ENCODE results near the gene PTGER3. TPM values are rescaled to one million over a fixed set of nuclear protein-coding genes. Genes with fewer than 3 reads are reported as not detected.

PTGER3 gene
- total RNA-seq, 2 experiments from 2014 or later: 0.05 TPM; not detected in 1

- H3K4me1 Mint-ChIP-seq (ENCODE audit: low read depth): peaks cover 16% of the 10 kb centered on the region
- no peak overlapping the region for H3K27ac Mint-ChIP-seq
- peaks cover 52% of the 10 kb centered on the region for H3K27me3 Mint-ChIP-seq (ENCODE audit: low read depth)
- H3K4me3 Mint-ChIP-seq: no peak overlapping the region
- no peak for DNase-seq
- CTCF ChIA-PET: no interaction called here
- no peaks in the 10 kb centered on the region for H3K36me3 Mint-ChIP-seq (ENCODE audit: low read depth)
- no peaks in the 10 kb centered on the region for H3K9me3 Mint-ChIP-seq
- intact Hi-C loops (cut with micrococcal nuclease): loop anchor here (10.0 kb wide), 1 partner anchor 171 kb away; no protein-coding TSS in a partner anchor
Measured at GRCh38 chr1:71045463-71046028, 2.1 kb downstream of the PTGER3 start.

GRCh38 chr1:71044833-71045232 is 2.8 kb downstream of the PTGER3 start:
- intact Hi-C loops (cut with micrococcal nuclease): loop anchor here (10.0 kb wide), 1 partner anchor 170 kb away; no protein-coding TSS in a partner anchor
- Mint-ChIP-seq H3K27me3 (ENCODE audit: low read depth) (peaks cover 53% of the 10 kb centered on the region), H3K4me1 (ENCODE audit: low read depth) (peaks cover 16% of the 10 kb centered on the region), H3K9me3 (no peaks in the 10 kb centered on the region), H3K4me3 (no peak overlapping the region), H3K36me3 (ENCODE audit: low read depth) (no peaks in the 10 kb centered on the region), H3K27ac (no peak overlapping the region)
- DNase-seq: no peak
- CTCF ChIA-PET: no interaction called here

GRCh38 chr1:71043065-71043464 is 4.6 kb downstream of the PTGER3 start:
- intact Hi-C loops (cut with micrococcal nuclease): loop anchor here (10.0 kb wide), 1 partner anchor 168 kb away; no protein-coding TSS in a partner anchor
- CTCF ChIA-PET: interaction anchor here (0.6 kb wide), 1 partner anchor 729 kb away, joined by 3 read pairs; no protein-coding TSS in a partner anchor
- Mint-ChIP-seq H3K9me3 (no peaks in the 10 kb centered on the region), H3K4me1 (ENCODE audit: low read depth) (peaks cover 16% of the 10 kb centered on the region), H3K36me3 (ENCODE audit: low read depth) (no peaks in the 10 kb centered on the region), H3K4me3 (no peak overlapping the region), H3K27me3 (ENCODE audit: low read depth) (peaks cover 54% of the 10 kb centered on the region), H3K27ac (no peak overlapping the region)
- DNase-seq: no peak

DNA sequence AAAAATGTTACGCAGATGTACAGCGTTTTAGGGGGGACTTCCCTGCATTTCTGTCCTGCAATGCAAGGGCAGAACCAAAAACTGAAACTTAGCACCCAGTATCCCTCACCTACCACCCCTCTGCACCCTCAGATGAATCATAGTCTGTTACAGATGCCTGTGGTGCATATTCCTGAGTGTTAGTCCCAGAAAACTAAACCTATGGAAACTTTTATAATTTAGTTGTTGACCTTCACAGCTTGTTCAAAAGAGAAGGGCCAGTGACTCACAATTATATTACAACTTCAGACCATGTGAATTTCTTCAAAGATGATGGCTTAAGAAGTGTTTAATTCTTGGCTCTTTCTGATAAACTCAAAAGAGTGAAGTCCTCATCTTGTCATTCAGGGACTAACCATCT is 5.8 kb downstream of the PTGER3 start:
- Mint-ChIP-seq H3K4me1 (ENCODE audit: low read depth) (peaks cover 6% of the 10 kb centered on the region), H3K27me3 (ENCODE audit: low read depth) (peaks cover 43% of the 10 kb centered on the region), H3K9me3 (no peaks in the 10 kb centered on the region), H3K36me3 (ENCODE audit: low read depth) (no peaks in the 10 kb centered on the region), H3K27ac (no peak overlapping the region), H3K4me3 (no peak overlapping the region)
- DNase-seq: no peak
- intact Hi-C loops (cut with micrococcal nuclease): loop anchor here (10.0 kb wide), 1 partner anchor 167 kb away; no protein-coding TSS in a partner anchor
- CTCF ChIA-PET: no interaction called here

DNA sequence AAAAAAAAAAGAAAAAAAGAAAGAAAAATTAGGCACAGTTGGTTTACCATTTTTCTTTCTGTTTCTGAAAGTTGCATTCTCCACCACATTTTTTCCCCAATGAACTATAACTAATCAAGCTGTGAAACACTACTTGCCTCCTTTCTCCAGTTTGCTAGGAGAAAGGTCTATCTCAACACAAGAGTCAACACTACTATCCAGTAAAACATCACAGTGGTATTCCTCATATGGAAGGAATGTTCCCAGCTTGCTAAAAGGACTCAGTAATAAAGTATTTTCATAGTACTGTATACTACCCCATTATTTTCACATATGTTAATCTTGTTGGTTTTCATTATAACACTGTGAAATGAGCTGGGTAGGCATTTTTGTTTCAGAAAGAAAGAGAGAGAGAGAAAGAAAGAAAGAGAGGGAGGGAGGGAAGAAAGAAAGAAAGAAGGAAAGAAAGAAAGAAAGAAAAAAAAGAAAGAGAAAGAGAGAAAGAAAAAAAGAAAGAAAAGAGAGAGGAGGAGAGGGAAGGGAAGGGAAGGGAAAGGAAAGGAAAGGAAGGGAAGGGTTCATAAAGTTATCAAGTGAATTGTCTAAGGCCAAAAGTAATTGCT is 7.9 kb downstream of the PTGER3 start:
- Mint-ChIP-seq H3K27ac (no peak overlapping the region), H3K4me3 (no peak overlapping the region), H3K4me1 (ENCODE audit: low read depth) (no peaks in the 10 kb centered on the region), H3K36me3 (ENCODE audit: low read depth) (no peaks in the 10 kb centered on the region), H3K27me3 (ENCODE audit: low read depth) (peaks cover 33% of the 10 kb centered on the region), H3K9me3 (no peaks in the 10 kb centered on the region)
- CTCF ChIA-PET: interaction anchor here (0.5 to 0.8 kb wide), 3 partner anchors 10 to 633 kb away, joined by 3 read pairs; no protein-coding TSS in a partner anchor
- no peak for DNase-seq
- intact Hi-C loops (cut with micrococcal nuclease): loop anchor here (10.0 kb wide), 1 partner anchor 165 kb away; no protein-coding TSS in a partner anchor

DNA sequence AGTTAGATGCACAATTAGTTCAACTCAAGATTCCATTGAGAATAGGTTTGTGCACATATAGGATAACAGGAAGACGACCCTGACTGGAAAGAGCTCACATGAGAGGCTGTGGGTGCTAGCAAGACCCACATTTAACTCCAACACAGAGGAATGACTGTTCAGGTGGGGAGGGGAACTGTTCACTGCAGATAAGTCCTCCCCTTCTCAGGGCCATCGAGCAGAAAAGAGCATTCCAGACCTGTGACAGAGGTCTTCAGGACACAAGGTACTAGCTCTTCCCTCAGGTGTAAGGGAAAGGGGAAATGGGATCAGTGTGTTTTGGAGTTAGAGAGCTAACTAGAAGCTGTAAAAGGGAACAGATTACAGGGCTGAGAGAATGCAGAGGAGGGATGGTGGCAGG is 8.7 kb downstream of the PTGER3 start:
- Mint-ChIP-seq H3K36me3 (ENCODE audit: low read depth) (no peaks in the 10 kb centered on the region), H3K4me3 (no peak overlapping the region), H3K4me1 (ENCODE audit: low read depth) (no peaks in the 10 kb centered on the region), H3K27me3 (ENCODE audit: low read depth) (peaks cover 30% of the 10 kb centered on the region), H3K27ac (no peak overlapping the region), H3K9me3 (no peaks in the 10 kb centered on the region)
- no peak for DNase-seq
- CTCF ChIA-PET: interaction anchor here (0.5 kb wide), 1 partner anchor 632 kb away, joined by 3 read pairs; no protein-coding TSS in a partner anchor
- intact Hi-C loops (cut with micrococcal nuclease): no loop called here

- intact Hi-C loops (cut with micrococcal nuclease): no loop called here
- H3K4me1 Mint-ChIP-seq (ENCODE audit: low read depth): no peaks in the 10 kb centered on the region
- no peak overlapping the region for H3K27ac Mint-ChIP-seq
- no peaks in the 10 kb centered on the region for H3K36me3 Mint-ChIP-seq (ENCODE audit: low read depth)
- H3K27me3 Mint-ChIP-seq (ENCODE audit: low read depth): peaks cover 33% of the 10 kb centered on the region
- no peak overlapping the region for H3K4me3 Mint-ChIP-seq
- DNase-seq: no peak
- CTCF ChIA-PET: no interaction called here
- H3K9me3 Mint-ChIP-seq: no peaks in the 10 kb centered on the region
Measured at GRCh38 chr1:71037829-71038620, 9.6 kb downstream of the PTGER3 start.

GRCh38 chr1:71037066-71037465 is 10.6 kb downstream of the PTGER3 start:
- Mint-ChIP-seq H3K36me3 (ENCODE audit: low read depth) (no peaks in the 10 kb centered on the region), H3K27ac (no peak overlapping the region), H3K9me3 (no peaks in the 10 kb centered on the region), H3K4me3 (no peak overlapping the region), H3K27me3 (ENCODE audit: low read depth) (peaks cover 34% of the 10 kb centered on the region), H3K4me1 (ENCODE audit: low read depth) (no peaks in the 10 kb centered on the region)
- no peak for DNase-seq
- intact Hi-C loops (cut with micrococcal nuclease): no loop called here
- CTCF ChIA-PET: no interaction called here

DNA sequence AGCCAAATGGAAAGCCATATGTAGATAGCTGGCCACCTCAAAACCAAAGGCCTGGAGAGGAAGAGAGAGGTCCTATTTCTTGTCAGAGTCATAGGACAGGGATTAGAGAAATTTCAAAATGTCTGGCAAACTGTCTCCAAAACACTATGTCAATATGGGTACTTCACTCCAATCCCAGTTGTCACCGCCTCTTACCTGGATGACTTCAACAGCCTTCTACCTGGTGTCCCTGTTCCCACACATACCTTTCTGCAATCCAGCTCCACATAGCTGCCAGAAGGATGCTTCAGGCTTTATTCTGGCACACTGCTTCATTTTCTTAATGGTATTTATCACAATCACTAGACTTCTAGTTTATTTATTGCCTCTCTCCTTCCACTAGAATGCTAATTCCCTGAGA is 14.5 kb downstream of the PTGER3 start:
- CTCF ChIA-PET: no interaction called here
- no peaks in the 10 kb centered on the region for H3K4me1 Mint-ChIP-seq (ENCODE audit: low read depth)
- H3K36me3 Mint-ChIP-seq (ENCODE audit: low read depth): no peaks in the 10 kb centered on the region
- no peaks in the 10 kb centered on the region for H3K9me3 Mint-ChIP-seq
- DNase-seq: no peak
- H3K27ac Mint-ChIP-seq: no peak overlapping the region
- peaks cover 16% of the 10 kb centered on the region for H3K27me3 Mint-ChIP-seq (ENCODE audit: low read depth)
- intact Hi-C loops (cut with micrococcal nuclease): no loop called here
- no peak overlapping the region for H3K4me3 Mint-ChIP-seq

DNA sequence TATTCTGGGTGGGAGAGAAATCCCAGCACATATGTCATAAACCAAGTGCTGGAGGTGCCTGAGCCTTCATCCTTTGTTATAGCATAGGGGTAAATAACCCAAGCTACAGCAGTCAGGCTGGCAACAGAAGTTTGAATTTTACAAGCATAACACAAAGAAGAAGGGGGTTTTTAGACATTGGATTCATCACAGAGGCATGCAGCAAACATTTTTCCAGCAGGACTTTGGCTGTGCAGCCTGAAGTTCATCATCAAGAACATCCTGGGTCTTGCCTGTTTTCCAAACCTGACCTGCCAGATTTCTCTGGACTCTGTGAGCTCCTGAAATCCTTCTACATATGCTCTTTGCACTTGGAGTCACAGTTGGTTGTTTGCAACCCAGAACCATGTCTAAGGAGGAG is 16.2 kb downstream of the PTGER3 start:
- no peaks in the 10 kb centered on the region for H3K36me3 Mint-ChIP-seq (ENCODE audit: low read depth)
- no peaks in the 10 kb centered on the region for H3K9me3 Mint-ChIP-seq
- H3K27me3 Mint-ChIP-seq (ENCODE audit: low read depth): peaks cover 16% of the 10 kb centered on the region
- DNase-seq: no peak
- no peak overlapping the region for H3K27ac Mint-ChIP-seq
- no peaks in the 10 kb centered on the region for H3K4me1 Mint-ChIP-seq (ENCODE audit: low read depth)
- intact Hi-C loops (cut with micrococcal nuclease): no loop called here
- H3K4me3 Mint-ChIP-seq: no peak overlapping the region
- CTCF ChIA-PET: no interaction called here

- no peak for DNase-seq
- no peak overlapping the region for H3K27ac Mint-ChIP-seq
- no peak overlapping the region for H3K4me3 Mint-ChIP-seq
- intact Hi-C loops (cut with micrococcal nuclease): no loop called here
- peaks cover 11% of the 10 kb centered on the region for H3K27me3 Mint-ChIP-seq (ENCODE audit: low read depth)
- H3K4me1 Mint-ChIP-seq (ENCODE audit: low read depth): no peaks in the 10 kb centered on the region
- CTCF ChIA-PET: no interaction called here
- H3K36me3 Mint-ChIP-seq (ENCODE audit: low read depth): no peaks in the 10 kb centered on the region
- no peaks in the 10 kb centered on the region for H3K9me3 Mint-ChIP-seq
Measured at GRCh38 chr1:71030026-71030425, 17.6 kb downstream of the PTGER3 start.

DNA sequence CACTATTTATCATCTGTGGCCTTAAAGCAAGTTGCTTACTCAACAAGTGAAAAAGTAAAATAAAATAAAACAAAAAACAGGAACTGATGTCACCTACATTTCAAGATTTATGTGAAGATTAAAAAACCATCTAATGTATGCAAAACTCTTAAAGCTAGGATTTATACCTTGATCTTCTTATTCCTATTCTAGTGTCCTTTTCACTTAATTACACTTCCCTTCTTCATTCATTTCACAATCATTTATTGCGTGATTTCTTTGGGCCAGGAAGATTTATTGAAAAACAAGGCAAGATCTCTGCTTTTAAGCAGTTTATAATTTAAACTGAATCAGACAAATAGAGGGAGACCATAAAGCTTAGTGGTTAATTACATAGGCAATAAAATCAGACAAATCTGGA is 18.6 kb downstream of the PTGER3 start:
- CTCF ChIA-PET: no interaction called here
- H3K9me3 Mint-ChIP-seq: no peaks in the 10 kb centered on the region
- no peak overlapping the region for H3K4me3 Mint-ChIP-seq
- no peak overlapping the region for H3K27ac Mint-ChIP-seq
- intact Hi-C loops (cut with micrococcal nuclease): no loop called here
- DNase-seq: no peak
- H3K27me3 Mint-ChIP-seq (ENCODE audit: low read depth): peaks cover 11% of the 10 kb centered on the region
- H3K36me3 Mint-ChIP-seq (ENCODE audit: low read depth): no peaks in the 10 kb centered on the region
- no peaks in the 10 kb centered on the region for H3K4me1 Mint-ChIP-seq (ENCODE audit: low read depth)

Measured in activated naive CD4-positive, alpha-beta T cell treated with anti-CD3 and anti-CD28 coated beads for 36 hours (primary cell).